ENCODE data around the gene CELA3B. TPM values are rescaled to one million over a fixed set of nuclear protein-coding genes. Genes with fewer than 3 reads are reported as not detected.

The CELA3B gene
- total and polyA plus RNA-seq, 2 of the 8 experiments (the other 6 are each of a cell fraction or from before 2014, with no cell fraction given): not detected

DNA sequence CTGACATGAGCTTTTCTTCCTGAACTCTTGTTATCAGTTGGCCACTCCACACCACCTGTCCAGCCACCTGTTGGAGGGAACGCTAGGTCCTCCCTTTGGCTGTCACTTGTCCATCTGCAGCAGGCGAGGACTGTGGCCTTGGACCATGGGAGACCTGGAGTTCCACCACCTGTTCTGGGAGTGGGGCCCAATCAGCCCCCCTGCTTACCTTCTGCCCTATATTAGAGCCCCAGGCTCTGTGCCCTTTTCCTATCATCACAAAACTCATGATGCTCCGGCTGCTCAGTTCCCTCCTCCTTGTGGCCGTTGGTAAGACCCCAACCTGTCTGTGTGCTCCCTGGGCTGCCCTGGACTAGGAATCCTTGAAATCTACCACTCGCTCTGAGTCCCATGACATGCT lies 24.6 kb downstream of the CELA3B start, which contains the start of gene CELA3A (continued):
- TF ChIP-seq, protein P1, sequence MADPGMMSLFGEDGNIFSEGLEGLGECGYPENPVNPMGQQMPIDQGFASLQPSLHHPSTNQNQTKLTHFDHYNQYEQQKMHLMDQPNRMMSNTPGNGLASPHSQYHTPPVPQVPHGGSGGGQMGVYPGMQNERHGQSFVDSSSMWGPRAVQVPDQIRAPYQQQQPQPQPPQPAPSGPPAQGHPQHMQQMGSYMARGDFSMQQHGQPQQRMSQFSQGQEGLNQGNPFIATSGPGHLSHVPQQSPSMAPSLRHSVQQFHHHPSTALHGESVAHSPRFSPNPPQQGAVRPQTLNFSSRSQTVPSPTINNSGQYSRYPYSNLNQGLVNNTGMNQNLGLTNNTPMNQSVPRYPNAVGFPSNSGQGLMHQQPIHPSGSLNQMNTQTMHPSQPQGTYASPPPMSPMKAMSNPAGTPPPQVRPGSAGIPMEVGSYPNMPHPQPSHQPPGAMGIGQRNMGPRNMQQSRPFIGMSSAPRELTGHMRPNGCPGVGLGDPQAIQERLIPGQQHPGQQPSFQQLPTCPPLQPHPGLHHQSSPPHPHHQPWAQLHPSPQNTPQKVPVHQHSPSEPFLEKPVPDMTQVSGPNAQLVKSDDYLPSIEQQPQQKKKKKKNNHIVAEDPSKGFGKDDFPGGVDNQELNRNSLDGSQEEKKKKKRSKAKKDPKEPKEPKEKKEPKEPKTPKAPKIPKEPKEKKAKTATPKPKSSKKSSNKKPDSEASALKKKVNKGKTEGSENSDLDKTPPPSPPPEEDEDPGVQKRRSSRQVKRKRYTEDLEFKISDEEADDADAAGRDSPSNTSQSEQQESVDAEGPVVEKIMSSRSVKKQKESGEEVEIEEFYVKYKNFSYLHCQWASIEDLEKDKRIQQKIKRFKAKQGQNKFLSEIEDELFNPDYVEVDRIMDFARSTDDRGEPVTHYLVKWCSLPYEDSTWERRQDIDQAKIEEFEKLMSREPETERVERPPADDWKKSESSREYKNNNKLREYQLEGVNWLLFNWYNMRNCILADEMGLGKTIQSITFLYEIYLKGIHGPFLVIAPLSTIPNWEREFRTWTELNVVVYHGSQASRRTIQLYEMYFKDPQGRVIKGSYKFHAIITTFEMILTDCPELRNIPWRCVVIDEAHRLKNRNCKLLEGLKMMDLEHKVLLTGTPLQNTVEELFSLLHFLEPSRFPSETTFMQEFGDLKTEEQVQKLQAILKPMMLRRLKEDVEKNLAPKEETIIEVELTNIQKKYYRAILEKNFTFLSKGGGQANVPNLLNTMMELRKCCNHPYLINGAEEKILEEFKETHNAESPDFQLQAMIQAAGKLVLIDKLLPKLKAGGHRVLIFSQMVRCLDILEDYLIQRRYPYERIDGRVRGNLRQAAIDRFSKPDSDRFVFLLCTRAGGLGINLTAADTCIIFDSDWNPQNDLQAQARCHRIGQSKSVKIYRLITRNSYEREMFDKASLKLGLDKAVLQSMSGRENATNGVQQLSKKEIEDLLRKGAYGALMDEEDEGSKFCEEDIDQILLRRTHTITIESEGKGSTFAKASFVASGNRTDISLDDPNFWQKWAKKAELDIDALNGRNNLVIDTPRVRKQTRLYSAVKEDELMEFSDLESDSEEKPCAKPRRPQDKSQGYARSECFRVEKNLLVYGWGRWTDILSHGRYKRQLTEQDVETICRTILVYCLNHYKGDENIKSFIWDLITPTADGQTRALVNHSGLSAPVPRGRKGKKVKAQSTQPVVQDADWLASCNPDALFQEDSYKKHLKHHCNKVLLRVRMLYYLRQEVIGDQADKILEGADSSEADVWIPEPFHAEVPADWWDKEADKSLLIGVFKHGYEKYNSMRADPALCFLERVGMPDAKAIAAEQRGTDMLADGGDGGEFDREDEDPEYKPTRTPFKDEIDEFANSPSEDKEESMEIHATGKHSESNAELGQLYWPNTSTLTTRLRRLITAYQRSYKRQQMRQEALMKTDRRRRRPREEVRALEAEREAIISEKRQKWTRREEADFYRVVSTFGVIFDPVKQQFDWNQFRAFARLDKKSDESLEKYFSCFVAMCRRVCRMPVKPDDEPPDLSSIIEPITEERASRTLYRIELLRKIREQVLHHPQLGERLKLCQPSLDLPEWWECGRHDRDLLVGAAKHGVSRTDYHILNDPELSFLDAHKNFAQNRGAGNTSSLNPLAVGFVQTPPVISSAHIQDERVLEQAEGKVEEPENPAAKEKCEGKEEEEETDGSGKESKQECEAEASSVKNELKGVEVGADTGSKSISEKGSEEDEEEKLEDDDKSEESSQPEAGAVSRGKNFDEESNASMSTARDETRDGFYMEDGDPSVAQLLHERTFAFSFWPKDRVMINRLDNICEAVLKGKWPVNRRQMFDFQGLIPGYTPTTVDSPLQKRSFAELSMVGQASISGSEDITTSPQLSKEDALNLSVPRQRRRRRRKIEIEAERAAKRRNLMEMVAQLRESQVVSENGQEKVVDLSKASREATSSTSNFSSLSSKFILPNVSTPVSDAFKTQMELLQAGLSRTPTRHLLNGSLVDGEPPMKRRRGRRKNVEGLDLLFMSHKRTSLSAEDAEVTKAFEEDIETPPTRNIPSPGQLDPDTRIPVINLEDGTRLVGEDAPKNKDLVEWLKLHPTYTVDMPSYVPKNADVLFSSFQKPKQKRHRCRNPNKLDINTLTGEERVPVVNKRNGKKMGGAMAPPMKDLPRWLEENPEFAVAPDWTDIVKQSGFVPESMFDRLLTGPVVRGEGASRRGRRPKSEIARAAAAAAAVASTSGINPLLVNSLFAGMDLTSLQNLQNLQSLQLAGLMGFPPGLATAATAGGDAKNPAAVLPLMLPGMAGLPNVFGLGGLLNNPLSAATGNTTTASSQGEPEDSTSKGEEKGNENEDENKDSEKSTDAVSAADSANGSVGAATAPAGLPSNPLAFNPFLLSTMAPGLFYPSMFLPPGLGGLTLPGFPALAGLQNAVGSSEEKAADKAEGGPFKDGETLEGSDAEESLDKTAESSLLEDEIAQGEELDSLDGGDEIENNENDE (IDR thresholded peaks at IDR 0.05; ENCODE audit: insufficient replicate concordance, low read length): no peak

All from H1 (cell line).